ENCODE measurements around the gene NFATC4.

DNA sequence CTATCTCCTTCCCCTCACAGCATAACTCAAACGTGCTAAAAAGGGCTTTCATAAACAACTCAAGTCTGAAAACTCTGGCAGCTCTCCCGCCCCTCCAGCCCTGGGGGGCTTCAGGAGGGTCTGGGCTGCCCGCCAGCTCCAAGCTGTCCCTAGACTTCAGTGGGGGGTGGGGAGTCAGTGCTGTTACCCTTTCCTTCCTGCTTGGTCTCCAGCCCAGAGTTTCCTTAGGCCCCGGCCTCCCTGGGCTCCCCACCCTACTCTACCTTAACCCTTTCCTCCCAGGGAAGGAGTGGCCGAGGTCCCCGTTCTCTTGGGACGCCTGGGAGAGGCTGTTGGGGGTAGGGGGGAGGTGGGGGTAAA is 30.3 kb downstream of the NFATC4 start:
- TF ChIP-seq POLR2A (IDR thresholded peaks at IDR 0.05; ENCODE audit: low read length) (no peak), GATA1 (IDR thresholded peaks at IDR 0.05; ENCODE audit: low read depth, low read length) (no peak)

Data from erythroblast (primary cell).